C4-2B (cell line): Measurements from ENCODE around the gene FRMD4A.

Experiments used
- H3K27ac ChIP-seq: fragments of 450-650 bp; 2 replicates; pipeline ENCODE4 v1.5.1; 2017
- CTCF ChIP-seq: fragments of 450-650 bp; conservative IDR thresholded peaks from 2 replicates; pipeline ENCODE4 v1.5.1; 2017; ENCODE audit warnings: mild to moderate bottlenecking
- ZFX ChIP-seq: fragments of 450-650 bp; IDR thresholded peaks from 2 replicates; pipeline ENCODE4 v1.6.1; 2017

The FRMD4A gene

GRCh38 chr10:13685885-13686284 is 644.8 kb downstream of the FRMD4A start:
- no peak overlapping the region for H3K27ac ChIP-seq
- TF ChIP-seq CTCF (no peak), ZFX (no peak)

- TF ChIP-seq ZFX (no peak), CTCF (no peak)
- no peak overlapping the region for H3K27ac ChIP-seq
These were observed 645.8 kb downstream of the FRMD4A start for GRCh38 chr10:13684806-13685482.

GRCh38 chr10:13684252-13684791 is 646.4 kb downstream of the FRMD4A start:
- no peak overlapping the region for H3K27ac ChIP-seq
- TF ChIP-seq ZFX (no peak), CTCF (no peak)

GRCh38 chr10:13683017-13683416 is 647.7 kb downstream of the FRMD4A start:
- no peak overlapping the region for H3K27ac ChIP-seq
- TF ChIP-seq CTCF (no peak), ZFX (no peak)

GRCh38 chr10:13681960-13682359 is 648.8 kb downstream of the FRMD4A start:
- no peak overlapping the region for H3K27ac ChIP-seq
- TF ChIP-seq CTCF (no peak), ZFX (no peak)

GRCh38 chr10:13681528-13681927 is 649.2 kb downstream of the FRMD4A start:
- TF ChIP-seq ZFX, result no peak
- no peak for TF ChIP-seq CTCF
- no peak overlapping the region for H3K27ac ChIP-seq

GRCh38 chr10:13681095-13681494 is 649.6 kb downstream of the FRMD4A start:
- no peak for TF ChIP-seq CTCF
- no peak for TF ChIP-seq ZFX
- no peak overlapping the region for H3K27ac ChIP-seq
